ENCODE data around the gene SOCS7. TPM values are rescaled to one million over a fixed set of nuclear protein-coding genes. Genes with fewer than 3 reads are reported as not detected.

Gene SOCS7
- total RNA-seq, 1 experiment from 2014 or later: 29.2 TPM

DNA sequence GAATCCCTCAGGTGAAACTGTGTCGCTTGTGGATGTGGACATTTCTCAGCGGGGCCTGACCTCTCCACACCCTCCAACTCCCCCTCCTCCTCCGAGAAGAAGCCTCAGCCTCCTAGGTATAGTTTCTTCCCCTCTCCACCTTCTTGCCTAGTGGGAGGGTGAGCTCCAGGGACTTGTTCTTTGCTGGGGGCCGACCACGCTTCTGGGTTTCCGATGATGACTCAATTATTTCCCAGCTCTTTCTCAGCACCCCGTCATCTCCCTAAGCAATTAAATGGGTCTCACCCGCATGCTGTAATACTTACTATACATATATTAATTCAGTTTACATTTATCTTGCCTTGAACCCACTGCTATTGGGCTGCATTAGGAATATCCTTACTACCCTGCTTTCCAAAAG, 13.1 kb downstream of the SOCS7 start:
- no peak overlapping the region for H3K4me3 ChIP-seq (ENCODE audit: low read depth, low read length)
- BruUV-seq (replicated peaks): no TSS peak
- Mint-ChIP-seq H3K27me3 (ENCODE audit: insufficient read depth, unreplicated experiment) (no peaks in the 10 kb centered on the region), H3K36me3 (ENCODE audit: insufficient read depth, unreplicated experiment) (peaks cover 44% of the 10 kb centered on the region), H3K9me3 (ENCODE audit: unreplicated experiment) (no peaks in the 10 kb centered on the region), H3K4me1 (ENCODE audit: low read depth, unreplicated experiment) (peaks cover 11% of the 10 kb centered on the region), H3K4me3 (ENCODE audit: unreplicated experiment) (no peak overlapping the region), H3K27ac (ENCODE audit: unreplicated experiment) (no peak overlapping the region)
- H3K9me3 ChIP-seq: no peaks in the 10 kb centered on the region
- ChIA-PET CTCF (no interaction called here), POLR2A (no interaction called here)
- no peaks in the 10 kb centered on the region for H3K36me3 ChIP-seq (ENCODE audit: control insufficient read depth, insufficient read depth, low read length)
- H3K4me1 ChIP-seq: no peaks in the 10 kb centered on the region
- H3K27me3 ChIP-seq (replicated peaks; ENCODE audit: control insufficient read depth, insufficient read depth, low read length): no peaks in the 10 kb centered on the region
- TF ChIP-seq, protein P1, sequence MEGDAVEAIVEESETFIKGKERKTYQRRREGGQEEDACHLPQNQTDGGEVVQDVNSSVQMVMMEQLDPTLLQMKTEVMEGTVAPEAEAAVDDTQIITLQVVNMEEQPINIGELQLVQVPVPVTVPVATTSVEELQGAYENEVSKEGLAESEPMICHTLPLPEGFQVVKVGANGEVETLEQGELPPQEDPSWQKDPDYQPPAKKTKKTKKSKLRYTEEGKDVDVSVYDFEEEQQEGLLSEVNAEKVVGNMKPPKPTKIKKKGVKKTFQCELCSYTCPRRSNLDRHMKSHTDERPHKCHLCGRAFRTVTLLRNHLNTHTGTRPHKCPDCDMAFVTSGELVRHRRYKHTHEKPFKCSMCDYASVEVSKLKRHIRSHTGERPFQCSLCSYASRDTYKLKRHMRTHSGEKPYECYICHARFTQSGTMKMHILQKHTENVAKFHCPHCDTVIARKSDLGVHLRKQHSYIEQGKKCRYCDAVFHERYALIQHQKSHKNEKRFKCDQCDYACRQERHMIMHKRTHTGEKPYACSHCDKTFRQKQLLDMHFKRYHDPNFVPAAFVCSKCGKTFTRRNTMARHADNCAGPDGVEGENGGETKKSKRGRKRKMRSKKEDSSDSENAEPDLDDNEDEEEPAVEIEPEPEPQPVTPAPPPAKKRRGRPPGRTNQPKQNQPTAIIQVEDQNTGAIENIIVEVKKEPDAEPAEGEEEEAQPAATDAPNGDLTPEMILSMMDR (IDR thresholded peaks at IDR 0.05; ENCODE audit: insufficient read depth in 1 of 2, low read depth in 1 of 2, low read length in 1 of 2, severe bottlenecking in 1 of 2, unreplicated experiment in 1 of 2): no peak
- DNase-seq: no peak
- intact Hi-C loops (cut with micrococcal nuclease; ENCODE audit: unreplicated experiment): no loop called here

DNA sequence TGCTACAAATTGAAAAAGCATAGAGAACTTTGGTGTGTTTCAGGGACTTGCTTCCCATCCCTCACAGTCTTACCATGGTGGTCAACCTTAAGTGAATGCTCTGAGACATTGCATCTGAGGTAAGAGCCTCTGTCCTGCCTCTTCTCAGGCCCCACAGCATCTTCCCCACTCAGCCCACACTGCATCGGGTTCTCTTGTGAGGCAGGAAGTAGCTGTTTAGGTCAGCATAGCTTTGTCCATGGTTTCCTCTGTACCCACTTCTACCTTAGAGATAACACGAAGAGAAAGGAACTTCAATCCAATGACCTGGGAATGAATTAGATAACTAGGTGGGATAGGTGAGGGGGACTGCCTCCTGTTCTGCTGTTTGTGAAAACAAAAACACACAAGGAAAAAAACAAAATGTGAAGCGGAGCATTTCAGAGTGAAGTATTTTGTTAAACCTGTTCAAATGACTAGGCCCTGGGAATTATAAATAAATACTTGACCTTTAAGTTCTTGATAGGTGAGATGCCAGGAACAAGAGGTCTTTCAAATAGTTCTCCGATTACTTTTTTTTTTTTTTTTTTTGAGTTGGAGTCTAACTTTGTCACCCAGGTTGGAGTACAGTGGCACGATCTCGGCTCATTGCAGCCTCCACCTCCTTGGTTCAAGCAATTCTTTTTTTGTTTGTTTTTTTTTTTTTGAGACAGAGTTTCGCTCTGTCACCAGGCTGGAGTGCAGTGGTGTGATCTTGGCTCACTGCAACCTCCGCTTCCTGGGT, 17.7 kb downstream of the SOCS7 start:
- no peaks in the 10 kb centered on the region for H3K27me3 Mint-ChIP-seq (ENCODE audit: insufficient read depth, unreplicated experiment)
- Histone ChIP-seq H3K9me3 (no peaks in the 10 kb centered on the region), H3K36me3 (ENCODE audit: control insufficient read depth, insufficient read depth, low read length) (peaks cover 1% of the 10 kb centered on the region), H3K4me1 (no peaks in the 10 kb centered on the region), H3K27me3 (replicated peaks; ENCODE audit: control insufficient read depth, insufficient read depth, low read length) (no peaks in the 10 kb centered on the region), H3K4me3 (ENCODE audit: low read depth, low read length) (no peak overlapping the region)
- BruUV-seq (replicated peaks): no TSS peak
- DNase-seq: no peak
- TF ChIP-seq, protein P1 (IDR thresholded peaks at IDR 0.05; ENCODE audit: insufficient read depth in 1 of 2, low read depth in 1 of 2, low read length in 1 of 2, severe bottlenecking in 1 of 2, unreplicated experiment in 1 of 2): no peak
- H3K4me1 Mint-ChIP-seq (ENCODE audit: low read depth, unreplicated experiment): no peaks in the 10 kb centered on the region
- no peaks in the 10 kb centered on the region for H3K9me3 Mint-ChIP-seq (ENCODE audit: unreplicated experiment)
- ChIA-PET POLR2A (no interaction called here), CTCF (no interaction called here)
- peaks cover 66% of the 10 kb centered on the region for H3K36me3 Mint-ChIP-seq (ENCODE audit: insufficient read depth, unreplicated experiment)
- H3K4me3 Mint-ChIP-seq (ENCODE audit: unreplicated experiment): no peak overlapping the region
- intact Hi-C loops (cut with micrococcal nuclease; ENCODE audit: unreplicated experiment): no loop called here
- H3K27ac Mint-ChIP-seq (ENCODE audit: unreplicated experiment): no peak overlapping the region

DNA sequence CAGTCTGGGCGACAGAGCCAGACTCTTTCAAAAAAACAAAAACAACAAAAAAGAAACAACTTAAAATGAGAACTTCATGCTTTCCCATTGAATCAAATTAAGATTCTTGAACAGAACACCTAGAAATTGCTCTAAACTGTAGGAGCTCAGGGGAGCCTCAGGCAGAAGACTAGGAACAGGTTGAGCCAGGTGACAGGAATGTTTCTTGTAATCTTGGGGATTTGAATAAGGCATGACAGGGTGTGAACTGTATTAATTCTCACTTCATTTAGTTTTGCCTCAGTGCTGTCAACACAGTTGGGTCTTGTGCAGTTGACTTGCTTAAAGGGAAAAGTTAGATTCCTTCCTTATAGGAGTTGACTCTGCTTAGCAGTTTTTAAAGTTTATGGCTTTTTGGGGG, 27.8 kb downstream of the SOCS7 start:
- POLR2A ChIA-PET: no interaction called here
- no peak for DNase-seq
- no peak overlapping the region for H3K27ac Mint-ChIP-seq (ENCODE audit: unreplicated experiment)

More for the DNA sequence above, 27.8 kb downstream of the SOCS7 start:
- H3K36me3 ChIP-seq (ENCODE audit: control insufficient read depth, insufficient read depth, low read length): peaks cover 1% of the 10 kb centered on the region; the same call in 1 of the 2 replicates
- CTCF ChIA-PET: interaction anchor here (0.7 to 1.2 kb wide), 3 partner anchors 30 to 224 kb away, joined by 3 read pairs; no protein-coding TSS in a partner anchor
- Mint-ChIP-seq H3K27me3 (ENCODE audit: insufficient read depth, unreplicated experiment) (no peaks in the 10 kb centered on the region), H3K4me1 (ENCODE audit: low read depth, unreplicated experiment) (no peaks in the 10 kb centered on the region), H3K9me3 (ENCODE audit: unreplicated experiment) (no peaks in the 10 kb centered on the region), H3K36me3 (ENCODE audit: insufficient read depth, unreplicated experiment) (peaks cover 36% of the 10 kb centered on the region), H3K4me3 (ENCODE audit: unreplicated experiment) (no peak overlapping the region)
- intact Hi-C loops (cut with micrococcal nuclease; ENCODE audit: unreplicated experiment): no loop called here
- no peaks in the 10 kb centered on the region for H3K27me3 ChIP-seq (replicated peaks; ENCODE audit: control insufficient read depth, insufficient read depth, low read length)
- no peaks in the 10 kb centered on the region for H3K4me1 ChIP-seq
- TF ChIP-seq, protein P1 (IDR thresholded peaks at IDR 0.05; ENCODE audit: insufficient read depth in 1 of 2, low read depth in 1 of 2, low read length in 1 of 2, severe bottlenecking in 1 of 2, unreplicated experiment in 1 of 2): no peak
- no peak overlapping the region for H3K4me3 ChIP-seq (ENCODE audit: low read depth, low read length)
- H3K9me3 ChIP-seq: no peaks in the 10 kb centered on the region
- no TSS peak for BruUV-seq (replicated peaks)

All from Caco-2 (cell line).